Effector CD8-positive, alpha-beta T cell (primary cell): ENCODE measurements around the gene CARD10.
"Not testable (repeated sequence)": the region's sequence is repeated elsewhere in the genome, so short reads cannot be mapped to it uniquely, and the experiment has no call there.

Experiments used
- DNase-seq: peaks from one replicate; lab custom pipeline; 2025; lab: John Stamatoyannopoulos, UW

CARD10 gene

GRCh38 chr22:37485395-37486223 is 33.6 kb downstream of the CARD10 start:
- DNase-seq, result no peak

GRCh38 chr22:37484480-37485394 is 34.5 kb downstream of the CARD10 start:
- peak; percentile 56 for DNase-seq

- DNase-seq, result no peak
These were observed 36.2 kb downstream of the CARD10 start for GRCh38 chr22:37483050-37483449.

GRCh38 chr22:37482244-37482643 is 37.0 kb downstream of the CARD10 start:
- DNase-seq, result no peak

- DNase-seq, result no peak
These were observed 37.8 kb downstream of the CARD10 start for GRCh38 chr22:37481347-37481907.

- no peak for DNase-seq
These were observed 38.5 kb downstream of the CARD10 start for GRCh38 chr22:37480387-37481346.

GRCh38 chr22:37479196-37479595 is 40.0 kb downstream of the CARD10 start:
- DNase-seq, result no peak

GRCh38 chr22:37476389-37477329 is 42.6 kb downstream of the CARD10 start:
- DNase-seq, result no peak

- no peak for DNase-seq
These were observed 44.6 kb downstream of the CARD10 start for GRCh38 chr22:37474447-37475090.

GRCh38 chr22:37473437-37473946 is 45.7 kb downstream of the CARD10 start:
- no peak for DNase-seq

GRCh38 chr22:37472418-37473006 is 46.7 kb downstream of the CARD10 start:
- DNase-seq, result peak; percentile 25

GRCh38 chr22:37471727-37472417 is 47.3 kb downstream of the CARD10 start:
- DNase-seq, result no peak

GRCh38 chr22:37470087-37470445 is 49.1 kb downstream of the CARD10 start:
- DNase-seq, result no peak

GRCh38 chr22:37469416-37470086 is 49.7 kb downstream of the CARD10 start:
- no peak for DNase-seq

GRCh38 chr22:37468201-37468695 is 51.0 kb downstream of the CARD10 start:
- DNase-seq, result not testable (repeated sequence)

- DNase-seq, result no peak
These were observed 51.7 kb downstream of the CARD10 start for GRCh38 chr22:37467391-37467955.

GRCh38 chr22:37464181-37464580 is 55.0 kb downstream of the CARD10 start:
- DNase-seq, result no peak
